CD4-positive, alpha-beta T cell treated with Interleukin-17A for 1 hour (primary cell): ENCODE data around the gene TSHZ2.

Experiments
- DNase-seq: peaks from one replicate; pipeline ENCODE4 v3.0.0-alpha.2; 2020

The TSHZ2 gene

GRCh38 chr20:53032046-53032445 lies 59.9 kb downstream of the TSHZ2 start:
- DNase-seq = no peak

DNA sequence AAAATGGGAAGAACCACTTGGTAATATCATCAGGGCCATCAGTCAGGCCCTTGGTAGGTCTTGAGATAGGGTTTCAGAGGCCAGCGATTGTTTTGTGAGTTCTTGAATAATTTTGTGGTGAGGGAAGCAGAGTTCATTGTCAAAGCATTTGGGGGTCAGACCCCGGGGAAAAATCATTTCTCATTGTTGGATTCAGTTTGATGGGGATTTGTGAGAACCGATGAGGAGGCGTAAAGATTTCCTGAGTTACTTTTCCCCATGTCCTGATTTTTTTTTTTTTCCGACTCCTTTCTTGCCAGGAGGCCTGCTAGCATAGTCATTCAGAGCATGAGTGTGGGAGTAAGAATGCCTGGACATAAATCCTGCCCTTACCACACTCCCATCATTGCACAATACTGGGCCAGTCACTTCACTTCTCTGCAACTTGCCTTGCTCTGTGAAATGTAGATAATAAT lies 60.3 kb downstream of the TSHZ2 start:
- DNase-seq = no peak

GRCh38 chr20:53033176-53033575 lies 61.0 kb downstream of the TSHZ2 start:
- no peak for DNase-seq

- DNase-seq = peak; percentile 6
Measured at GRCh38 chr20:53034899-53035298, 62.7 kb downstream of the TSHZ2 start.

- DNase-seq = no peak
Measured at GRCh38 chr20:53036992-53037391, 64.8 kb downstream of the TSHZ2 start.

- no peak for DNase-seq
Measured at GRCh38 chr20:53037621-53038020, 65.5 kb downstream of the TSHZ2 start.

GRCh38 chr20:53038299-53038698 lies 66.1 kb downstream of the TSHZ2 start:
- no peak for DNase-seq

DNA sequence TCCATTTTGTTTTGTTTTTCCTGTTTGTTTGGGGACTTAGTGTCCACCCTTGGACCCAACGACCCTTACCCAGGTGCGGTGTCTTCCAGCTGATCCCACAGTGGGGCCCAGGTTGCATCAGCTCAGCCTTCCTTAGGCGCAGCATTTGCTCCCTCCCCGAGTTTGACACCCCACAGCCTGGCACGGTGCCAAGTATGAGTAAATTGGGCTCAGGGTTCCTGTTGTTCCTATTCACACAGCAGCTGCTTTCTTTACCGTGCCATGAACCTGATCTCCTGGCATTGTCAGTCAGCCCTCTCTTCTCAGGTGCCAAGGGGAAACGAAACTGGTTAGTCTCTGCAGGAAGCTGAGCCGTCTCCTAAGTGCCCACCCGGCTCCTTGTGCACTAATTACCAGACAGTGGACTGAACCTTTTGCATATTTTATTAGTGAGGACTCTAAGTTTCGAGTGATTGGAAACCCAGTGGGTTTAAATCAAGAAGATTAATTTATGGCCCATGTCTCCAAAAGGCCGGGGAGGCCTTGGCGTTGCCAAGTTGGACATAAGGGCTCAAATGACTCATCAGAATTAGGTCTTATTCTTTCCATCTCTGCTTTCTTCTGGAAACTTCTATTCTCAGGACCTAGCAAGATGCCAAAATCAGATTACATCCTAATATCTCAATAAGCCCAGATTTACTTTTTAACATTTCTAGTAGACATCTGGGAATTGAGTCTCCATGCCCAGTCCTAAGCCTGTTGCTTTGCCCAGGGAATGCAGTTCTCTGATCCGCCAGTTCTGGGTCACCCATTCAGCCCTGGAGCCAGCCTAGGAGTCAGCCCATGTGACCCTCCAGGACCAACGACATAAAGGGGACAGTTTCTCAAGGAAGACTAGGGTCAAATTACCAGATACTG lies 68.8 kb downstream of the TSHZ2 start:
- DNase-seq = no peak

GRCh38 chr20:53042521-53042920 lies 70.4 kb downstream of the TSHZ2 start:
- DNase-seq = no peak

DNA sequence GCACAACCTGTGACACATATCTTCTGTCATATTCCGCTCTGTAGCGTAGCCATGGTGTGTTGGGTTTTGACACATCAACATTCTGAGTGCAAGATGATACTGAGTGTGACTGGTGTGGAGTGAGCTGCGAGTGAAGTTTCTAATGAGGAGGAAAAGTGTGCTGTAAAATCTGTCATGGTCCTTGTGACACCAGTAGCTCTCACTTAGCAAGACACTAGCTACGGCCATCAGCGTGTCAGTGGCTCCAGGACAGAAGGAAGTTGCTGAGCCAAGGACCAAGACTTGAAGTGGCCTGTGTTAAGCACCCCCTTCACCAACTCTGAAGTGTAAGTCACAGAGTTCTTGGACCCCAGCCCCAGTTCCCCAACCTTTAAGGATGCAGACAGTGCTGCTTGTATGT lies 72.1 kb downstream of the TSHZ2 start:
- DNase-seq = no peak

DNA sequence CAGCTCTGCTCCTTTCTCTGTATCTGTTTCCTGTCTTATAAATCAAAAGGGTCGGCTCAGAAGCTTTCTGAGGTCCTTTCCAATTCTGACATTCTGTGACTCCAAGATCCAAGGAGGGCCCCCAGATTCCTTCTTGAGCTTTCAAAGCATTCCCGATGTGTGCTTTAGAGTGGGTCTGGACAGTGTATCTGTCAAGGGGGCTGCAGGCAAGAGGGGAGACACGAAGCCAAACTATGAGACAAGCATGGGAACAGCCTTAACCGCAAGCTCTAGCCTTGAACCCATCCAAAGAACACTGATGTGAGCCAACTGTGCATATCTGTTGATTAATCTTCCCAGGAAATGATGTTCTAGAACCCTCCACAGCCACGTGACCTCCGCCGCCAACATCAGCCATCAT lies 73.8 kb downstream of the TSHZ2 start:
- no peak for DNase-seq

DNA sequence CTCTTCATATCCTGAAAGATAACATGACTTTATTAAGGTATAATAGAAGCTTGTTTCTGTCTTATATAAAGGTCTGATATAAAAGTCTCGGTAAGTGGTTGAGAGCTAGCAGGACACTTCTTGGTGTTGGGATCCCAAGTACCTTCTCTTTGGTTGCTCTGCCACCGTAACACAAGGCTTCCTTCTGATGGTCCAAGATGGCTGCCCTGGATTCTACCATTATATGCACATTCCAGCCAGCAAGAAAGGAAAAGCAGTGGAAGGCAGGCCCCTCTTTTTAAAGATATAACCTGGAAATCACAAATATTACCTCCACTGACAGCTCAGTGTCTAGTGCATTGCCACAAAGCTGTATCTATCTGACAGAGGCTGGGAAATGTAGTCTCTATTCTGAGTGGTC lies 75.0 kb downstream of the TSHZ2 start:
- no peak for DNase-seq

- DNase-seq = no peak
Measured at GRCh38 chr20:53048387-53048786, 76.2 kb downstream of the TSHZ2 start.

DNA sequence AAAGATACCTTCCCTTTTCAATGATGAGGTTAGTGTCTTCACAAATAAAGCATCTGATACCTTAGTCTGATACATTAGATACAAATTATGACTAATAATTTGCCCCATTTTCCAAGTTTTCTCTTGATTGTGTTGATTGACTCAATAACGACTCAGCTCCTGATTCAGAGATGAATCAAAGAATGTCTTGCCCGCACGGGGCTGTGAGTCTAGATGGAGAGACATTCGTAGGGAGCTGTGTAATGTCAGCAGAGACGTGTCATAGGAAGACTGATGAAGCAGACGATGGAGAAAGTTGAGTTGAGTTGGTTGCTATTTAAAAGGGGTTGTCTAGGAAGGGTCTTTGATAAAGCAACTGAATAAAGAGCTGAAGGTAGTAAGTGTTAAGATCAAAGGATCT lies 78.2 kb downstream of the TSHZ2 start:
- no peak for DNase-seq

DNA sequence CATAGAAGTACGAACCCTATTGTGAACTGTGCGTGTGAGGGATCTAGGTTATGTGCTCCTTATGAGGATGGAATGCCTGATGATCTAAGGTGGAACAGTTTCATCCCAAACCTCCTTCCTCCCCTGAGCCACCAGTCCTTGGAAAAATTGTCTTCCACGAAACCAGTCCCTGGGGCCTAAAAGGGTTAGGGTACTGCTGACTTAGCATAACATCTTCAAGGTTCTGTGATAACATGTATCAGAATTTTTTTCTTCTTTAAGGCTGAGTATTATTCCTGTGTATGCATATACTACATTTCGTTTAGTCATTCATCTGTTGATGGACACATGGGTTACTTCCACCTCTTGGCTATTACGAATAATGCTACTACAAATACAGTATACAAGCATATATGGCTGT lies 80.2 kb downstream of the TSHZ2 start:
- no peak for DNase-seq

DNA sequence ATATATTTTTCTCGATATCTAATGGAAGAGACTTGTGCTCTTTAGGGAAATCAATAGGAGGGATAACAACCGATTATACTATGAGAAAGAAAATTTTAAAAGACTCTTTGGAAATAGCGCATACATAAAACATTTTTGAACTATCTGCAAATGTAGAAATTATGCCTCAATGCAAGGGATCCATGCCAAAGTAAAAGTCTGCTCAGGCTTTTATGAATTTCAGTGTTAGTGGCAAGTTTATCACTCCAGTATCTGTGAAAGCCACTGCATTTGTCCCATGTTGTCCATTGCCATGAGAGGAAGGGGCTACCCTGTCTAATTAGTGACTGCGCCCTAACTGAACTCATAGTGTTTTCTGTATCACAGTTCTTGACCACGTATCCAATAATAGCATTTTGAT lies 81.4 kb downstream of the TSHZ2 start:
- DNase-seq = no peak

- no peak for DNase-seq
Measured at GRCh38 chr20:53055367-53056067, 83.4 kb downstream of the TSHZ2 start.

- DNase-seq = no peak
Measured at GRCh38 chr20:53057579-53057978, 85.4 kb downstream of the TSHZ2 start.

DNA sequence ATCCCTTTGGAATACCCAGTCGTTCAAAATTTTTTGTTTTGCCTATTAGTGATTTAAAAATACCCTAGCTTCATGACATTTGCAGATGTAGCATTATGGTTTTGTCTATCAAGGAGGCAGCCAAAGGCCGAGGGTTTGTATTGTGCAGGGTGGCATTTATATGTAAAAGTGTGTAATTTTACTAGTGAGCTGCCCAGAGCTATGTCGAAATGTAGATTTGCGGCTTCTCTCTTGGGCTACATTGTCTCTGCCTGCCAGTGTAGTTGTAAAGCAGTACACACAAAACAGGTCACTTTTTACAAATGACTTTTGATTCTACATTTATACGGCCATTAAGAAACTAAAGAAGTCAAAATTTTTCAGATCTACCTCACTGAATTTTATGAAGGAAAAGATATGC lies 87.7 kb downstream of the TSHZ2 start:
- DNase-seq = no peak

DNA sequence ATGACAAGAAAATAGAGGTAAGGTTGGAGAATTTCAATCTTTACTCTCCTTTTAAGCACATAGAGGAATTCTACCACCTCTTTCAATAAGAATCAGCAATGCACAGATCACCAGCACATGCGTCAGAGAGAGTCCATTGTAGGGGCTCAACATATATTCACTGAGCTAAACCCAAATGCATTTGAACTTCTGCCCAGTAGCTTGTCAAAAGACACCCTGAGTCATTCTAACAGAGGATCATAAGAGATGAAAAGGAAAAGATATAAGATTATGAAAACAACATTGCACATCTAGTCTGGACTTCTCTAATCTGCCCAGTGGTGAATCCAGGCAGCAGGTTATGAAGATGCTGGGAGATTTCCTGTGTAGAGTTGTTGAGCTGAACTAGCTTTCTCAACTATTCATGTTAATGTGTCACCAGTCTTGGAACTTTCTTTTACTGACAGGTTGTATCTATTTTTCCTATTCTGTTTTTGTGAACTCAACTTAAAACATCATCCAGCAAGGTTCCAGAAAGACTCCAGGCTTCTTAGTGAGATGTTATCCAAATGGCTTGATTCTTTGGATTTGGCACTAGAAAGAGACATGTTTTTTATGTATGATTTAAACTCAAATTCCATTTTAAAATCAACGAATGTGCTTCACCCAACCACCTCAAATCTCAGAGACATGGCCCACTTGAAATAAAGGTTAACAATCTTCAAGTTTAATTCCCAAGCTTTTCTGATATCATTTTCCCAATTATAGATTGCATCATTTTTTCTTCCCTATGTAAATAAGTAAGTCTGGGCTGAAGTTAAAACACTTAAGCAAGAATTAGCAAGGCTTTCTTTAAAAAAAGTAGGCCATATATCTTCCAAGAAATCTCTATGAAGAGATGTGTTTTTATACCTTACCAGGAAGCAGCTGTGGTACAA lies 89.3 kb downstream of the TSHZ2 start:
- no peak for DNase-seq

DNA sequence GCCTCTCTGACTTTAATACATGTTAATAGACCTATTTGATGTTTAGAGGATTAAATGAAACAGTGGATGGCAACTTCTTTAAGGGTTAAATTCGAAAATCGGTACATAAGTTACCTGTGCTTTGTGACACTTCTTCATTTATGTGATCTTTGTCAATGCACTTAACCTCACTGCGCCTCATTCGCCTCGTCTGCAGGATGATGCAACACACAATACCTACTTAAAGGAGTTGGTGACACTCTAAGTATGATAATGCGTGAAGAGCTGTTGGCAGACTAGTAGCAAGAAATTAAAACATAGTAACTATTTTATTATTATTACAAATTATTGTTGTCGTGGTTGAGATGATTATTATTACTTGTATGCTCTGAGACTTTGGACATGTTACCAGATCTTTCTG lies 92.8 kb downstream of the TSHZ2 start:
- DNase-seq = no peak

DNA sequence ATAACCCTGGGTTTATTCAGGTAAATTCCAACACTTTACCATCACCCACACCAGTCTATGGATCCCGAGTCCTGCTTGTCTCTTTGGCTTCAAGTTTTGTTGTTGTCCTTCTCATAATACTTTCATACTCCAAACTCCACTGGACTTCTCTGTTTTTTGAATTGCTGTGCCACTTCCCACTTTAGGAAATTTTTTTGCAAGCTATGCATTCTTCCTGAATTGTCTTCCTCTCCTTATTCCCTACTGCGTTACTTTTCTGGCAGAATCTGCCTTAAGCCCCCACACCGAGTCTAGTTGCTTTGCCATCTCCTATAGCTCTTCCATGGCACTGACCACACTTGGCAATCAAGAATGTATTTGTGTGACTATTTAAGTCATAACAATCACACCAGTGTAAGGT lies 96.1 kb downstream of the TSHZ2 start:
- DNase-seq = no peak

GRCh38 chr20:53069132-53069531 lies 97.0 kb downstream of the TSHZ2 start:
- DNase-seq = no peak
